Fibroblast of skin of abdomen (primary cell): ENCODE data around the gene ZDHHC3.
A peak's percentile ranks its signal among the peaks of the same experiment; 100 is the strongest.
"Not testable (repeated sequence)": the region's sequence is repeated elsewhere in the genome, so short reads cannot be mapped to it uniquely, and the experiment has no call there.

Experiments used
- DNase-seq: peaks from one replicate; pipeline ENCODE4 v3.0.0-alpha.2; 2013

The ZDHHC3 gene

GRCh38 chr3:44995142-44995770, 19.3 kb upstream of the ZDHHC3 start:
- DNase-seq, result peak; percentile 54

- DNase-seq, result peak; percentile 61
These were observed 17.7 kb upstream of the ZDHHC3 start for GRCh38 chr3:44993471-44994205.

- no peak for DNase-seq
These were observed 16.8 kb upstream of the ZDHHC3 start for GRCh38 chr3:44992555-44993470.

DNA sequence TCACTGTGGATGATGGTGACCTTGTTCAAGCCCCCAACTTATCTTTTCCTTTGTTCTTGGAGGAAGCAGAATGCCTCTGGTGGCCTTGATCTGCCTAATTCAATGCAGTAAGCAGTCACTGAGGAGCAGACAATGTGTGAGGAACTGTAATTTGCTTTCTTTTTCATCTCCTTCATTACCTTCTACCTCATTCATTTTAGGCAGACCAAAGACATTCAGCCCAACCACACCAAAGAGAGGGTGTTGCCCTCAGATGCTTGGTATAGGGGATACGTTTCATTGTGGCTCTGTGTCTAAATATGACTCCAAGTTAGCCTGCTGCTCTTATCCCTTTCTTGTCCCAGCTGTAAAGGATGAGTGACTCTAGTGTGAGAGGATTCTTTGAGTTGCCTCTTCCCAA, 15.4 kb upstream of the ZDHHC3 start:
- DNase-seq, result no peak

- no peak for DNase-seq
These were observed 13.8 kb upstream of the ZDHHC3 start for GRCh38 chr3:44989636-44990373.

DNA sequence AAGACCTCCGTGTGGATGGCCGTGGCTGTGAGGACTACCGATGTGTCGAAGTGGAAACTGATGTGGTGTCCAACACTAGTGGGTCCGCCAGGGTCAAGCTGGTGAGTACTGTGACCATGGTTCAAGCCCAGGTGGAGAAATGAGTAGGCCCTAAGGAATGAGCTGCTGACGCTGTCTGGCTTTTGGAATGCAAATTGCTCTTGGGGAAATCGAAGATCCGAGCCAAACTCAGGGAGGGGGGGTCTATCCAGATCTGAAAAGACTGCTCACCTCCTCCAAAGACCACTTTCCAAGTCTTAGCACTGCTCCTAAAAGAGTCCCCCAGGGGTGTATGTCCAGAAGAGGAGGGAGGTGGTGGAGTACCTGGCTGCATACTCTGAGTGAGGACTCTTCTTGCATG, 13.2 kb upstream of the ZDHHC3 start:
- no peak for DNase-seq

GRCh38 chr3:44988073-44988472, 12.1 kb upstream of the ZDHHC3 start:
- no peak for DNase-seq

DNA sequence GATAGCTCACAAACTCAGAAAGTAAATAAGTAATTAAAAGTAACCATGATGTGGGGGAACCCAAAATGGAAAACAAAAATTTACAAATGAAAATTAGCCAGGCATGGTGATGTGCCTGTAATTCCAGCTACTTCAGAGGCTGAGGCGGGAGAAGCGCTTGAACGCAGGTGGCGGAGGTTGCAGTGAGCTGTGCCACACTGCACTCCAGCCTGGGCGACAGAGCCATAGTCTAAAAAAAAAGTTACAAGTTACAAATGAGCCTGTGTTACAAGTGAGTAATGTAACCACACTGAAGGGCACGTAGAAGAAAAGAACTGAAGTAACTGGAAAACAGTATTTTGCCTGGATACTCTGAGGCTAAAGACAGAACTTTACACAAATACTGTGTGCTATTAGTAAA, 11.4 kb upstream of the ZDHHC3 start:
- DNase-seq, result no peak

- DNase-seq, result not testable (repeated sequence)
These were observed 10.4 kb upstream of the ZDHHC3 start for GRCh38 chr3:44986330-44986729.

DNA sequence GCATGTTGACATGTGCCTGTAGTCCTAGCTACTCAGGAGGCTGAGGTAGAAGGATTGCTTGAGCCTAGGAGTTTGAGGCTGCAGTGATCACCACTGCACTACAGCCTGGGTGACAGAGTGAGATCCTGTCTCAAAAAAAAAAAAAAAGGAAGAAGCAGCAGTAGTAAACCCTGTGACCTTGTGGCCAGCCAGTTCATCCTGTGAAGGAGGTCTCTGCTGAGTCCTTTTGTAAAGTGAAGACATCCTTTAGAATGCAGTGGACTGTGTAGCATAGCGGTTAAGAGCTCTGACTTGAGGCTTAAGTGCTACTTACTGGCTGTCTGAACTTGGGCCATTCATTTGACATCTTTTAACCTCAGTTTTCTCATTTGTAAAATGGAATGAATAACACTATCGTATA, 8.4 kb upstream of the ZDHHC3 start:
- no peak for DNase-seq

DNA sequence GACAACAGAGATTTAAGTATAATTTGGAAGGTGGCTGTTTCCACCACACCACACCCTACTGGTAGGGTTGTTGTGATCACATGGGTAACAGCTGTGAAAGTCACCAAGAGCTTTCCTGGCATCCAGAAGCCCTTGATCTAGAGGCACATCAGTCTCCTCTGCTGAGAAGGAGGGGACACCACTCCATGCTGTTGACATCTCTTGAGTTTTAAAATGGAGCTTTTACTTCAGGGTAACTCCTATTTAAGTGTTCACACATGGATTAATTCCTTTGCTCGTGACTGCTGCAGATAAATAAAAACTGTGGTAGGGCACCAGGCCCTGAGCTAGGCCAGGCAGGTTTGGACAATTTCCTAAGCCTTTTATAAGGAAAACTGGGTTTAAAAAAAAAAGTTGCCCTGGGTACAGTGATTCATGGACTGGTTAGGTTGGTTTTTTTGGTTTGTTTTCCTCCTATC, 7.5 kb upstream of the ZDHHC3 start:
- no peak for DNase-seq

DNA sequence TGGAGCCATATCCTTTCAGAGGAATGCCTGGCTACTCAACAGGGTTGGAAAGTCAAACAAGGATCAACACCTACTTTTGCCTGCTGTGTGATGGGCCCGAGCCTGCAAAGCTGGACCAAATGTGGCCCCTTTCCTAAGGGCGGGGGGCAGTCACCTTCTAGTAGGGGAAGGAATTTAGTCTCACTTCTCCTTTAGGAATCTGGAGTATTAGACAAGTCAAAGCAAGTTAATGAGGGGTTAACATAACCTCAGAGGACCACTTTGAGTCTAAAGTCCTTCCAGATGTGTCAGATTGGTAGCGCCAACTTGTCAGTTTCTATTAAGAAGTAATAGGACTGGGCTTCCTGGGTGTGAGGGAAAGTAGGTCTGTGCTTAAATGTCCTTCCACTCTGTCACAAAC, 6.8 kb upstream of the ZDHHC3 start:
- DNase-seq, result no peak

GRCh38 chr3:44981751-44982150, 5.8 kb upstream of the ZDHHC3 start:
- DNase-seq, result no peak

DNA sequence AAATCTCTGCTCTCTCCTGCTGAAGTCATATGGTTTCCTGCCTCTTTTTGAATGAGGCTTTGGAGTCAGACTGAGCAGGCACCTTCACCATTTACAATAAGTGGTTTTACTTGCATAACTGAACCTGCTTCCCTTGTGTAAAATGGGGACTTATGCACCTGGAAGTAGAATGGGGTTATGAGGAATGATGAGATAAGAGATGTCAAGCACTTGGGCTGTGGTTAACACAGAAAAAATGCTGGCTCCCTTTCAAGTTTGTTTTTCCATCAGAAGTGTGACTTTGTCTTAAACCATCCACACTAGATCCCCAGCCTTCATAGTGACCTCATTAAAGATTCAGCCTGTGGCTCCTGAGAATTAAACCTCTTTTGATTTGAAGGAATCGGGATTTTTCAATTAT, 5.2 kb upstream of the ZDHHC3 start:
- DNase-seq, result no peak

DNA sequence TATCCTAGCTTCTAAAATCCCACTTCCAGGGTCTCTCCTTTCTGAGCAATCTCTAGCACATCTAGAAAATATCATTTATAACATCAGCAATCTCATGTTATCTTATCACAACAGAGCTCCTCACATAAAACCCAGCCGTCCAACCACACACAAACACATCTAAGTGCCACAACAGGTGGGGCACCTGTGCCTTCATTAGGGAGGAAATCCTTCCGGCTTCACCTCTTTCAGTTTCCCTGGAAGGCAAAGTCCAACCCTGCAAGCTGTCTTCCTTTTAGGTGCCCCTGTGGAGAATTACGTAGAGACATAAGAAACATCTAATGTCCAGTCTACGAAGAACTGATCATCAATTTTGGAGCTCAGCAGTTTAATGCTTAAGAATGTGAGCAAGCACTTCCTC, 1.6 kb downstream of the ZDHHC3 start:
- DNase-seq, result no peak

DNA sequence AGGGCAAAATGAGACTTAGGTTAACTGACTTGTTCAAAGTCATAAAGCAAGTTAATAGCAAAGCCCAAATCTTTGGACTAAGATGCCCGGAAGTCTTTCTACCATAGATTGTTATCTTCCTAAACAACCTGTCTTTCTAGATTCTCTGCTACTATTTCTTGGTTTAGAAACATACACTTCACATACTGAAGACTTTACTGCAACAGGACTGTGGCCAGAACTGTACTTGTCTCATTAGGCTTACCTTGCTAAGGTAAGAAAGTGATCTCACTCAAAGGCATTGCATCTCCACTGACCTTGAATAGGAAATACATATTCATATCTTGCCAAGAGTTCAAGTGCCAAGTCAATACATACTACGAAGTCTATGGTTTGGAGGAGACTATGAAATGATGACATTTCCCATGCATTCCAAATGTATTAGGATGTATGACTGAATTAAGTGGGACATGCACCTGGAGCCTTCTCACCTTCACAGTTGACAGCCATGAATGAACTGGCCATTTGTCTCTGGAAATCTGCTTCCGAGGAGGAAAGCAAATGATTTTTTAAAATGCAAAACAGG, 5.0 kb downstream of the ZDHHC3 start:
- DNase-seq, result no peak

DNA sequence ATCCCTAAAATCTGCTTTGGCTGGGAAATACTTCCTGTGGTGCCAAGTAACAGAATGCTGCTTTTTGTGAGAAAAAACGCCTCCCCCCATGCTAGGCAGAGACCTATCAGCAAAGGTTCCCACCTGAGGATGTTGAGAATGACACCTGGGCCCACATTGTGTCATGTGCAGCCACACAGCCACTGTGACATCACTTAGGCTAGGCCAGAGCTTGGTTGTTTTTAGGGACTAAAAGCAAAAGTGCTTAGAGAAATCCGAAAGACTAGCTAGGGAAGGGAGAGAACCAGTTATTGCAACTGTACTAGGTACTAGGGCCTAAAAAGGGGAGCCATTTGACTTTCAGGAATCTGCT, 6.2 kb downstream of the ZDHHC3 start:
- no peak for DNase-seq

GRCh38 chr3:44969154-44969827, 6.7 kb downstream of the ZDHHC3 start:
- DNase-seq, result no peak

GRCh38 chr3:44968447-44968858, 7.5 kb downstream of the ZDHHC3 start:
- no peak for DNase-seq

GRCh38 chr3:44966795-44967278, 9.1 kb downstream of the ZDHHC3 start:
- no peak for DNase-seq

DNA sequence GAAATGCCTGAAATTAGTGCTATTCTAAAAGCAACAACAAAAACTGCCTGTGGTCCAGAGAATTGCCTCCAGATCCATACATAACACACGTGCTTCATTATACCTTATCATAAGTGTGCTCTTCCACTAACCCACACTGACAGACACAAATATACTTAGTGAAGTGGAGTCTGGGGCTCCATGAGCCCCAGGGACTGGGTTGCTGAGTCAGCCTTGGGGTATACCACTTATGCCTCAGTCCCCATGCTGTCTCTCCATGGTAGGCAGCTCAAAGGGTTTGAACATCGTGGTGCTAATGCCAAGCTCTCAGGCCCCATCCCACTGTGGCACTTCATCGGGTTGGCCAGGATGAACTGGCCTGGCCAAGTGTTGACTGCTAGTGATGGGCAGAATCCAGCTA, 10.8 kb downstream of the ZDHHC3 start:
- no peak for DNase-seq
